H1 (cell line): ENCODE results near the gene TRIM38. TPM values are rescaled to one million over a fixed set of nuclear protein-coding genes. Genes with fewer than 3 reads are reported as not detected.

ENCODE experiments used
- ASH2L ChIP-seq: fragments of 200-600, 300-600 bp; sonication (generic); IDR thresholded peaks from one replicate; pipeline ENCODE4 v1.7.1; 2017; ENCODE audit warnings: low read length
- BACH1 ChIP-seq: IDR thresholded peaks from 2 replicates; pipeline ENCODE4 v1.6.1; 2012; ENCODE audit warnings: low read length, improper control_type of control experiment
- CHD1 ChIP-seq: IDR thresholded peaks from 2 replicates; pipeline ENCODE4 v1.6.1; 2012; ENCODE audit warnings: low read depth, low read length, improper control_type of control experiment
- CREB1 ChIP-seq: IDR thresholded peaks from 2 replicates; pipeline ENCODE4 v1.6.1; 2012; ENCODE audit warnings: inconsistent platforms
- EP300 ChIP-seq, 2 experiments: IDR thresholded peaks; 1 replicate in 1 of 2; 2 replicates in 1 of 2; pipeline ENCODE4 v1.6.1; 2011 to 2012; ENCODE audit warnings: low read depth in 2 of 2, low read length in 2 of 2, mild to moderate bottlenecking in 2 of 2, borderline replicate concordance in 1 of 2, inconsistent platforms in 1 of 2, moderate library complexity in 1 of 2
- GTF2F1 ChIP-seq: IDR thresholded peaks from 2 replicates; pipeline ENCODE4 v1.6.1; 2012; ENCODE audit warnings: low read depth, low read length, improper control_type of control experiment, borderline replicate concordance
- HDAC2 ChIP-seq, 2 experiments: fragments of 300-600 bp in 1 of 2; sonication (generic) in 1 of 2; IDR thresholded peaks; 2 replicates each; pipeline ENCODE4 v1.6.1; 2011 to 2012; ENCODE audit warnings: low read depth in 2 of 2, low read length in 2 of 2, mild to moderate bottlenecking in 2 of 2, moderate library complexity in 2 of 2, borderline replicate concordance in 1 of 2, inconsistent platforms in 1 of 2
- POLR2A ChIP-seq, 2 experiments: IDR thresholded peaks; 1 replicate in 1 of 2; 2 replicates in 1 of 2; pipeline ENCODE4 v1.6.1; 2011; ENCODE audit warnings: low read depth in 2 of 2, low read length in 2 of 2, mild to moderate bottlenecking in 2 of 2; ENCODE audit errors: control extremely low read depth in 1 of 2
- RFX5 ChIP-seq: IDR thresholded peaks from 2 replicates; pipeline ENCODE4 v1.6.1; 2011; ENCODE audit warnings: low read depth, low read length, improper control_type of control experiment, borderline replicate concordance
- RXRA ChIP-seq: IDR thresholded peaks from 2 replicates; pipeline ENCODE4 v1.6.1; 2011; ENCODE audit warnings: low read depth, mild to moderate bottlenecking, low read length, moderate library complexity; ENCODE audit not compliant: insufficient read depth
- SAP30 ChIP-seq: fragments of 300-600 bp; sonication (generic); IDR thresholded peaks from 2 replicates; pipeline ENCODE4 v1.7.1; 2012; ENCODE audit warnings: low read length, moderate library complexity, mild to moderate bottlenecking, inconsistent platforms; ENCODE audit not compliant: insufficient read depth, insufficient replicate concordance
- SIX5 ChIP-seq: IDR thresholded peaks from 2 replicates; pipeline ENCODE4 v1.6.1; 2011; ENCODE audit warnings: mild to moderate bottlenecking, low read depth, low read length
- SP4 ChIP-seq: IDR thresholded peaks from 2 replicates; pipeline ENCODE4 v1.6.1; 2012; ENCODE audit warnings: low read length, inconsistent platforms
- TAF1 ChIP-seq: IDR thresholded peaks from 2 replicates; pipeline ENCODE4 v1.6.1; 2011; ENCODE audit warnings: mild to moderate bottlenecking, low read depth, low read length
- TBP ChIP-seq: IDR thresholded peaks from 2 replicates; pipeline ENCODE4 v1.6.1; 2011; ENCODE audit warnings: low read depth, low read length, improper control_type of control experiment
- TEAD4 ChIP-seq: IDR thresholded peaks from 2 replicates; pipeline ENCODE4 v1.6.1; 2012; ENCODE audit warnings: low read depth, low read length, inconsistent platforms, mixed read lengths
- ZNF274 ChIP-seq: IDR thresholded peaks from 2 replicates; pipeline ENCODE4 v1.7.0; 2012; ENCODE audit warnings: low read length, borderline replicate concordance; ENCODE audit errors: extremely low read depth
- polyA plus RNA-seq, 7 experiments: library from polyadenylated mRNA; depleted of rRNA in 3 of 7; stranded (reverse) in 5 of 7; unstranded in 2 of 7; fragments of >200 nt in 5 of 7; fragments of 200-250 nt in 2 of 7; gene quantifications; 1 replicate in 5 of 7; 2 replicates in 1 of 7; 4 replicates in 1 of 7; pipeline versions ENCODE4 v1.2.1 to v1.2.3, GENCODE V29; 2011 to 2013; ENCODE audit warnings: missing spikeins in 2 of 7, mixed read lengths in 2 of 7
- total RNA-seq: library from RNA; stranded (reverse); fragmentation: NEBNext Ultra II Directional; extraction: Animal tissue kit (Norgen Biotek cat#: 25700); gene quantifications from 2 replicates; pipeline ENCODE4 v1.2.1, GENCODE V29; 2021
- TF ChIP-seq, protein P1 (sequence below): IDR thresholded peaks from 2 replicates; pipeline ENCODE4 v1.6.1; 2011; ENCODE audit warnings: low read length, improper control_type of control experiment
- TF ChIP-seq, protein P2 (sequence below): IDR thresholded peaks from 2 replicates; pipeline ENCODE4 v1.6.1; 2011; ENCODE audit warnings: low read depth, mild to moderate bottlenecking, low read length; ENCODE audit not compliant: insufficient read depth

Gene TRIM38
- total and polyA plus RNA-seq, 2 of the 8 experiments (the other 6 are each of a cell fraction or from before 2014, with no cell fraction given) = 0.43 to 0.56 TPM

DNA sequence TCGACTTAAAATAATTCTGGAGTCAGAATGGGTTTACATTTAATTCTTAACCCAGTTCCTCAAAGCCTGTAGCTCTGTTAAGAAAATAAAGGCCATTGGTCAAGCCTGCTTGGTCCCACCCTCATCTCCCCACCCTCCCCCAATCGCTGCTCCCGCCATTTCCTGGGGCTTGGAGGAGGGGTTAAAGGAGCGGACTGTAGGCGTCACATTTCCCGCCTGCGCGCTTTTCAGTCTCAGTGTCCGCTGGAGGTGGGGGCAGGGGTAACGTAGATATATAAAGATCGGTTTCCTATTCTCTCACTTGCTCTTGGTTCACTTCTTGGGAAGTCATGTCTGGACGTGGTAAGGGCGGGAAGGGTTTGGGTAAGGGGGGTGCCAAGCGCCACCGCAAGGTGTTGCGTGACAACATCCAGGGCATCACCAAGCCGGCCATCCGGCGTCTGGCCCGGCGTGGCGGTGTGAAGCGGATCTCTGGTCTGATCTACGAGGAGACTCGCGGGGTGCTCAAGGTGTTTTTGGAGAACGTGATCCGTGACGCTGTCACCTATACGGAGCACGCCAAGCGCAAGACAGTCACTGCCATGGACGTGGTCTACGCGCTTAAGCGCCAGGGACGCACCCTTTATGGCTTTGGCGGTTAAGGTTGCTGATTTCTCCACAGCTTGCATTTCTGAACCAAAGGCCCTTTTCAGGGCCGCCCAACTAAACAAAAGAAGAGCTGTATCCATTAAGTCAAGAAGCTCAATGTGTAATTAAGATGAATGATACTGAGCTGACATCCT is 58.9 kb downstream of the TRIM38 start (continued):
- TF ChIP-seq EP300 (IDR thresholded peaks at IDR 0.05; ENCODE audit: borderline replicate concordance in 1 of 2, low read depth in 2 of 2, low read length in 2 of 2) (0 out of 3 replicates have a peak, but pooled peaks of 1 of the 2 experiments have one; percentile 3), SP4 (peak; percentile 71), HDAC2 (IDR thresholded peaks at IDR 0.05; ENCODE audit: borderline replicate concordance in 1 of 2, low read depth in 2 of 2, low read length in 2 of 2) (peak in 1 of 2 experiments; percentile 78; a peak in 1 of 4 replicates), SIX5 (no peak), SAP30 (peak; percentile 84), TAF1 (peak; percentile 88), RXRA (no peak), CHD1 (no peak), TBP (peak; percentile 93), CREB1 (peak; percentile 29; the same call in 1 of the 2 replicates), ZNF274 (no peak), GTF2F1 (no peak; the same call in 1 of the 2 replicates), TEAD4 (no peak), ASH2L (peak; percentile 69), BACH1 (no peak), POLR2A (IDR thresholded peaks at IDR 0.05; ENCODE audit: control extremely low read depth in 1 of 2, low read depth in 2 of 2, low read length in 2 of 2) (peak; percentile 91 to 98), RFX5 (no peak)
- TF ChIP-seq, protein P1, sequence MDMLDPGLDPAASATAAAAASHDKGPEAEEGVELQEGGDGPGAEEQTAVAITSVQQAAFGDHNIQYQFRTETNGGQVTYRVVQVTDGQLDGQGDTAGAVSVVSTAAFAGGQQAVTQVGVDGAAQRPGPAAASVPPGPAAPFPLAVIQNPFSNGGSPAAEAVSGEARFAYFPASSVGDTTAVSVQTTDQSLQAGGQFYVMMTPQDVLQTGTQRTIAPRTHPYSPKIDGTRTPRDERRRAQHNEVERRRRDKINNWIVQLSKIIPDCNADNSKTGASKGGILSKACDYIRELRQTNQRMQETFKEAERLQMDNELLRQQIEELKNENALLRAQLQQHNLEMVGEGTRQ = no peak
- TF ChIP-seq, protein P2, sequence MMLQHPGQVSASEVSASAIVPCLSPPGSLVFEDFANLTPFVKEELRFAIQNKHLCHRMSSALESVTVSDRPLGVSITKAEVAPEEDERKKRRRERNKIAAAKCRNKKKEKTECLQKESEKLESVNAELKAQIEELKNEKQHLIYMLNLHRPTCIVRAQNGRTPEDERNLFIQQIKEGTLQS = no peak
